ENCODE results near the gene FBXW9. TPM values are rescaled to one million over a fixed set of nuclear protein-coding genes. Genes with fewer than 3 reads are reported as not detected.
A peak's percentile ranks its signal among the peaks of the same experiment; 100 is the strongest.

FBXW9 gene
- total and polyA plus RNA-seq, 2 of the 13 experiments (the other 11 are each of a cell fraction or from before 2014, with no cell fraction given): 5.7 to 6.1 TPM

GRCh38 chr19:12696366-12697335 lies at the start of gene FBXW9 (continued):
- TF ChIP-seq ZNF687 (CRISPR knock-in tag; IDR thresholded peaks at IDR 0.05): peak; percentile 83
- TF ChIP-seq RFX5 (IDR thresholded peaks at IDR 0.05; ENCODE audit: low read depth, low read length): peak; percentile 48; the same call in 1 of the 2 replicates
- TF ChIP-seq FOSL2 (CRISPR knock-in tag; IDR thresholded peaks at IDR 0.05): peak; percentile 45
- TF ChIP-seq ZFX (CRISPR knock-in tag; IDR thresholded peaks at IDR 0.05; ENCODE audit: low read depth): peak; percentile 82
- peak; percentile 61; the same call in 1 of the 2 replicates for TF ChIP-seq TBX2 (CRISPR knock-in tag; IDR thresholded peaks at IDR 0.05; ENCODE audit: borderline replicate concordance)
- TF ChIP-seq RXRA (CRISPR knock-in tag; IDR thresholded peaks at IDR 0.05): peak; percentile 74
- TF ChIP-seq RBFOX2 (IDR thresholded peaks at IDR 0.05; ENCODE audit: low read depth, low read length): peak; percentile 82
- TF ChIP-seq JARID2 (CRISPR knock-in tag; IDR thresholded peaks at IDR 0.05; ENCODE audit: insufficient replicate concordance): no peak
- TF ChIP-seq LRRFIP1 (CRISPR knock-in tag; conservative IDR thresholded peaks at IDR 0.05): no peak
- peak; percentile 68 for TF ChIP-seq ISL2 (CRISPR knock-in tag; IDR thresholded peaks at IDR 0.05)
- TF ChIP-seq ZNF883 (CRISPR knock-in tag; IDR thresholded peaks at IDR 0.05; ENCODE audit: not compliant biosample characterization): peak; percentile 81
- TF ChIP-seq ZNF337 (CRISPR knock-in tag; IDR thresholded peaks at IDR 0.05; ENCODE audit: borderline replicate concordance, low read depth): peak; percentile 79; the same call in 1 of the 2 replicates
- TF ChIP-seq RFX3 (CRISPR knock-in tag; IDR thresholded peaks at IDR 0.05): peak; percentile 96
- TF ChIP-seq POLR2A (IDR thresholded peaks at IDR 0.05; ENCODE audit: insufficient read depth in 1 of 2, low read depth in 2 of 2, low read length in 2 of 2): peak; percentile 65 to 85
- TF ChIP-seq ZNF414 (CRISPR knock-in tag; IDR thresholded peaks at IDR 0.05): peak; percentile 46; the same call in 1 of the 2 replicates
- TF ChIP-seq ZNF143 (CRISPR knock-in tag; IDR thresholded peaks at IDR 0.05): peak; percentile 66; the same call in 1 of the 2 replicates
- TF ChIP-seq TIGD3 (CRISPR knock-in tag; IDR thresholded peaks at IDR 0.05; ENCODE audit: borderline replicate concordance): 0 out of 2 replicates have a peak, but pooled peaks have one; percentile 33
